ENCODE measurements around the gene PRUNE2. TPM values are rescaled to one million over a fixed set of nuclear protein-coding genes. Genes with fewer than 3 reads are reported as not detected.

PRUNE2 gene
- total and polyA plus RNA-seq, 2 of the 8 experiments (the other 6 are each of a cell fraction or from before 2014, with no cell fraction given), result 5.5 to 13.3 TPM

DNA sequence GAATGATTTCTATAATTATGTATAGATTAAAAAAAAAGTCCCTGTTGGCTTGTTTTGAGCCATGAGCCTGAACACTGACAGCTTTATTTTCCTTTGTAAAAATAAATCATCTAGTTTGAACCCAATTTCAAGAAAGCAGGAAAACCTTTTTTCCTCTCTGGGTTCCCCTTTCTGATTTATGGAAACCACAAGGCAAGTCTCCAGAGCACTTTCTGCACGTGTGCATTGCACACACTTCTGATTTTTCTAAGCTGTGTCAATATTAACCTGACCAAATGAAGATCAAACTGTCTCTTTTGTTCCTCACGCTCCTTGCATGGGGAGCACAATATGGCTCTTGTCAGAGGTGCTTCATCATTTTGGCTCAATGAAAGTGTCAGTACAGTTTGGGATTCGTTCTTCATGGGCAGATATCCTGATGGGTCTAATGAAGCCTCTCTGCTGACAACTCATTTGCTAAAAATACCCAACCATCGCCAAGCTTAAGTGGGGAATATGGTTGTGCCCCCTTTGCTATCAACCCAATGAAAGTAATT, 180.8 kb downstream of the PRUNE2 start:
- no peak for TF ChIP-seq RAD21 (IDR thresholded peaks at IDR 0.05 in 1 of 2, conservative IDR thresholded peaks at IDR 0.05 in 1 of 2; ENCODE audit: low read depth in 2 of 2, low read length in 2 of 2)
- no peak for TF ChIP-seq E2F6 (IDR thresholded peaks at IDR 0.05)
- TF ChIP-seq, protein P1, sequence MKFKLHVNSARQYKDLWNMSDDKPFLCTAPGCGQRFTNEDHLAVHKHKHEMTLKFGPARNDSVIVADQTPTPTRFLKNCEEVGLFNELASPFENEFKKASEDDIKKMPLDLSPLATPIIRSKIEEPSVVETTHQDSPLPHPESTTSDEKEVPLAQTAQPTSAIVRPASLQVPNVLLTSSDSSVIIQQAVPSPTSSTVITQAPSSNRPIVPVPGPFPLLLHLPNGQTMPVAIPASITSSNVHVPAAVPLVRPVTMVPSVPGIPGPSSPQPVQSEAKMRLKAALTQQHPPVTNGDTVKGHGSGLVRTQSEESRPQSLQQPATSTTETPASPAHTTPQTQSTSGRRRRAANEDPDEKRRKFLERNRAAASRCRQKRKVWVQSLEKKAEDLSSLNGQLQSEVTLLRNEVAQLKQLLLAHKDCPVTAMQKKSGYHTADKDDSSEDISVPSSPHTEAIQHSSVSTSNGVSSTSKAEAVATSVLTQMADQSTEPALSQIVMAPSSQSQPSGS (IDR thresholded peaks at IDR 0.05; ENCODE audit: low read length), result no peak
- TF ChIP-seq ASH2L (IDR thresholded peaks at IDR 0.05; ENCODE audit: low read length), result no peak
- CTCF ChIA-PET (ENCODE audit: partially characterized antibody), result interaction anchor here (0.7 to 1.4 kb wide), 2 partner anchors 95 to 272 kb away, joined by 3 read pairs; no protein-coding TSS in a partner anchor

More for the DNA sequence above, 180.8 kb downstream of the PRUNE2 start:
- Histone ChIP-seq H3K36me3 (ENCODE audit: control insufficient read depth in 2 of 4, insufficient read depth in 4 of 4, low read length in 3 of 4) (no peaks in the 10 kb centered on the region), H3K27ac (ENCODE audit: low read depth, low read length) (no peak overlapping the region), H4K8ac (ENCODE audit: extremely low read depth, insufficient read depth, low read length) (no peak overlapping the region), H4K20me1 (replicated peaks in 1 of 2; ENCODE audit: control insufficient read depth in 1 of 2, insufficient read depth in 2 of 2, low read length in 2 of 2) (no peaks in the 10 kb centered on the region), H2BK120ac (replicated peaks; ENCODE audit: low read depth, low read length) (no peak overlapping the region), H3K27me3 (replicated peaks in 1 of 4; ENCODE audit: control insufficient read depth in 3 of 4, extremely low read depth in 1 of 4, insufficient read depth in 3 of 4, low read length in 3 of 4) (no peaks in the 10 kb centered on the region), H2BK5ac (ENCODE audit: low read depth, low read length) (no peak overlapping the region), H2BK20ac (ENCODE audit: low read length) (no peak overlapping the region), H3K23ac (ENCODE audit: insufficient read length) (no peak overlapping the region), H3K4me1 (replicated peaks in 1 of 4; ENCODE audit: control insufficient read depth in 3 of 4, insufficient read depth in 4 of 4, low read length in 3 of 4) (no peaks in the 10 kb centered on the region), H3K79me1 (ENCODE audit: low read depth, low read length) (no peaks in the 10 kb centered on the region), H3K79me2 (ENCODE audit: control insufficient read depth in 1 of 2, insufficient read depth in 2 of 2, low read length in 2 of 2) (no peaks in the 10 kb centered on the region), H3K56ac (replicated peaks; ENCODE audit: insufficient read length, low read depth, low read length) (no peak overlapping the region), H2BK12ac (ENCODE audit: low read depth, low read length) (no peak overlapping the region), H4K5ac (ENCODE audit: insufficient read length, low read depth, low read length) (no peak overlapping the region), H3K4ac (replicated peaks; ENCODE audit: insufficient read length, low read depth, low read length) (no peak overlapping the region), H3K14ac (ENCODE audit: insufficient read length) (no peak overlapping the region), H3K4me3 (ENCODE audit: extremely low read depth in 1 of 4, insufficient read depth in 2 of 4, low read depth in 3 of 4, low read length in 4 of 4) (no peak overlapping the region), H2AK5ac (ENCODE audit: low read depth, low read length) (no peak overlapping the region), H2AFZ (ENCODE audit: low read length) (no peak overlapping the region), H2BK15ac (ENCODE audit: low read length) (no peak overlapping the region), H3K9ac (replicated peaks in 1 of 4; ENCODE audit: extremely low read depth in 1 of 4, low read depth in 3 of 4, low read length in 3 of 4) (no peak overlapping the region), H4K91ac (replicated peaks; ENCODE audit: insufficient read length, low read length) (no peak overlapping the region), H3K23me2 (ENCODE audit: low read depth, low read length) (no peaks in the 10 kb centered on the region), H3K18ac (ENCODE audit: extremely low read depth, low read length) (no peak overlapping the region), H3K4me2 (ENCODE audit: insufficient read depth in 1 of 2, low read depth in 2 of 2, low read length in 2 of 2) (no peak overlapping the region), H3K9me3 (ENCODE audit: insufficient read depth in 2 of 2, low read depth in 1 of 2, low read length in 1 of 2) (no peaks in the 10 kb centered on the region)
- FAIRE-seq, result no peak
- no peak for DNase-seq (ENCODE audit: low read depth in 1 of 2, low spot score in 2 of 2)
- WGBS, 2 experiments (ENCODE audit: extremely low coverage in 1 of 2, insufficient coverage in 1 of 2, insufficient read length in 1 of 2, insufficient replicate concordance in 2 of 2, low coverage in 1 of 2, low lambda C conversion rate in 2 of 2, missing lambda C conversion rate in 1 of 2), result 85% methylated on average over 4 of the region's 4 CpGs; no CpG with 5 or more reads in 1 of the 2 experiments
- POLR2A ChIA-PET (ENCODE audit: partially characterized antibody), result no interaction called here

Data from H1 (cell line).